NCI-H1417 (cell line): ENCODE measurements around the gene TINAGL1.
A peak's percentile ranks its signal among the peaks of the same experiment; 100 is the strongest.

Experiments used
- DNase-seq, 3 experiments: peaks; one replicate each; lab custom pipeline; 2025; lab: John Stamatoyannopoulos, UW

The TINAGL1 gene

GRCh38 chr1:31568895-31569595 is 7.3 kb upstream of the TINAGL1 start:
- DNase-seq: no peak

GRCh38 chr1:31569596-31570173 is 6.6 kb upstream of the TINAGL1 start:
- no peak for DNase-seq

GRCh38 chr1:31570228-31570627 is 6.1 kb upstream of the TINAGL1 start:
- DNase-seq: peak in 1 of 3 experiments; percentile 12

- no peak for DNase-seq
Observed at GRCh38 chr1:31570906-31571305, 5.4 kb upstream of the TINAGL1 start.

GRCh38 chr1:31571340-31572295 is 4.7 kb upstream of the TINAGL1 start:
- DNase-seq: no peak

GRCh38 chr1:31572323-31573104 is 3.8 kb upstream of the TINAGL1 start:
- no peak for DNase-seq

GRCh38 chr1:31573261-31573660 is 3.1 kb upstream of the TINAGL1 start:
- DNase-seq: no peak

GRCh38 chr1:31574749-31575368 is 1.5 kb upstream of the TINAGL1 start:
- DNase-seq: no peak

- no peak for DNase-seq
Observed at GRCh38 chr1:31575369-31576140, 760 bp upstream of the TINAGL1 start.

GRCh38 chr1:31576743-31577455 is 584 bp downstream of the TINAGL1 start:
- no peak for DNase-seq

- DNase-seq: no peak
Observed at GRCh38 chr1:31577515-31578192, 1.3 kb downstream of the TINAGL1 start.

GRCh38 chr1:31579374-31579773 is 3.1 kb downstream of the TINAGL1 start:
- no peak for DNase-seq

- DNase-seq: no peak
Observed at GRCh38 chr1:31580513-31580870, 4.2 kb downstream of the TINAGL1 start.

GRCh38 chr1:31580891-31581603 is 4.7 kb downstream of the TINAGL1 start:
- no peak for DNase-seq

- DNase-seq: no peak
Observed at GRCh38 chr1:31581821-31582810, 5.8 kb downstream of the TINAGL1 start.

- no peak for DNase-seq
Observed at GRCh38 chr1:31583082-31583994, 7.0 kb downstream of the TINAGL1 start.
